SKM-1 (cell line): Measurements from ENCODE around the gene XRN2.
A peak's percentile ranks its signal among the peaks of the same experiment; 100 is the strongest.

Experiments used
- DNase-seq: peaks from one replicate; lab custom pipeline; 2025; ENCODE audit not compliant: unreplicated experiment; lab: John Stamatoyannopoulos, UW

The XRN2 gene

GRCh38 chr20:21384308-21384892 lies 81.3 kb downstream of the XRN2 start:
- no peak for DNase-seq

GRCh38 chr20:21386111-21386510 lies 83.0 kb downstream of the XRN2 start:
- DNase-seq = no peak

- no peak for DNase-seq
These were observed 84.4 kb downstream of the XRN2 start for GRCh38 chr20:21387528-21387927.

- no peak for DNase-seq
These were observed 85.4 kb downstream of the XRN2 start for GRCh38 chr20:21388566-21388965.

GRCh38 chr20:21389368-21389767 lies 86.2 kb downstream of the XRN2 start:
- DNase-seq = no peak

- DNase-seq = no peak
These were observed 87.6 kb downstream of the XRN2 start for GRCh38 chr20:21390768-21391167.

GRCh38 chr20:21391185-21391971 lies 88.2 kb downstream of the XRN2 start:
- DNase-seq = no peak

- DNase-seq = no peak
These were observed 88.8 kb downstream of the XRN2 start for GRCh38 chr20:21391972-21392352.

- no peak for DNase-seq
These were observed 90.0 kb downstream of the XRN2 start for GRCh38 chr20:21393166-21393565.

- DNase-seq = no peak
These were observed 90.8 kb downstream of the XRN2 start for GRCh38 chr20:21393816-21394519.

GRCh38 chr20:21394551-21394950 lies 91.4 kb downstream of the XRN2 start:
- DNase-seq = no peak

- DNase-seq = no peak
These were observed 92.0 kb downstream of the XRN2 start for GRCh38 chr20:21395051-21395665.

GRCh38 chr20:21395666-21396598 lies 92.8 kb downstream of the XRN2 start:
- DNase-seq = no peak

GRCh38 chr20:21396599-21397340 lies 93.6 kb downstream of the XRN2 start:
- DNase-seq = no peak

GRCh38 chr20:21397341-21398108 lies 94.4 kb downstream of the XRN2 start, which contains the start of gene NKX2-4:
TSS of gene NKX2-4 (minus strand) at chr20:21397526. CDS start at chr20:21397399, 127 bp downstream.
- DNase-seq = peak; percentile 11

- DNase-seq = no peak
These were observed 95.2 kb downstream of the XRN2 start for GRCh38 chr20:21398109-21399004.

GRCh38 chr20:21399005-21399475 lies 95.9 kb downstream of the XRN2 start:
- no peak for DNase-seq

- no peak for DNase-seq
These were observed 108.6 kb downstream of the XRN2 start for GRCh38 chr20:21411725-21412124.
